Measurements from ENCODE around the gene PARD6B. TPM values are rescaled to one million over a fixed set of nuclear protein-coding genes. Genes with fewer than 3 reads are reported as not detected.

Gene PARD6B
- total and polyA plus RNA-seq, 2 donors: 0.52 to 11.7 TPM

- Histone ChIP-seq H3K36me3 (ENCODE audit: insufficient read depth) (no peaks in the 10 kb centered on the region), H3K4me1 (ENCODE audit: insufficient read depth) (no peaks in the 10 kb centered on the region), H3K27ac (ENCODE audit: low read depth) (no peak overlapping the region), H3K4me3 (ENCODE audit: low read depth, low read length) (no peak overlapping the region)
- DNase-seq (ENCODE audit: extremely low spot score): no peak
- 91% methylated on average over 9 of the region's 9 CpGs for WGBS
Measured at GRCh38 chr20:50734730-50735679, 3.6 kb downstream of the PARD6B start.

DNA sequence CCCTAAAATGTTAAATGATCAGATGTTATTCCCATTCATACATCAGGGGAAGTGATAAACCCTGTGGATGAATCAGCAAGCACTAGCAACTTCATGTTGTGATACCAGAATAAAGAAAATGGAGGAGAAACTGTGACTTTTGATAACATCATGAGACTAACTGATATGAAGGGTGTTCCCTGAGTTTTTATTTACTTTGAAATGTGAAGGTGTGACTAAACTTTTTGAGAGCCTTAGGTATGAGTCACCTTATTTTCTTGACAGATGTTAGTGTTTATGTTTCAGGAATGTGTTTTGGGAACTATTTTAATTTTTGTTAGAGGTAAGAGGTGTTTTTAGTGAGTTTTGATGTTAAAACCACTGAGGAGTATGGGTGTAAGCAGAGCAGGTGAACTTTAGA, 4.4 kb downstream of the PARD6B start:
- Histone ChIP-seq H3K27ac (ENCODE audit: low read depth) (no peak overlapping the region), H3K4me3 (ENCODE audit: low read depth, low read length) (no peak overlapping the region), H3K4me1 (ENCODE audit: insufficient read depth) (no peaks in the 10 kb centered on the region), H3K36me3 (ENCODE audit: insufficient read depth) (no peaks in the 10 kb centered on the region)
- DNase-seq (ENCODE audit: extremely low spot score): no peak

DNA sequence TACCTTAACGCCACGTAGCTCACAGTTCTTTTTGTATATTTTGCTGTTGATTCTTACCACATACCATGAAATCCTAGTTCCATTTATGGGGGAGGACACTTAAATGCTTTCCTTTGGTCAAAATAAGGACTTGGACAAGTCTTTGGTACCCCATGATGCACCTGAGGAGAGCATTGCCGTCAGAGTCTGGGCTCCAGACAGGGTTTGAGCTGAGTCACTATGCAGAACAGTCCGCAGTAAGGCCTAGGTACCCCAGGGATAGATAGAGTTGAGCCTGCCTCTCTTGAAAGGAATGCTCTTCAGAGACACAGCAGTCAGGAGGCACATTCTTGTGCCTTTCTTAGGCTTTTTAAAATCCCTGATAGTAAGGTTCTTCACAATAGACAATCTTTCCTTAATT, 6.0 kb downstream of the PARD6B start:
- DNase-seq (ENCODE audit: extremely low spot score): no peak
- Histone ChIP-seq H3K4me3 (ENCODE audit: low read depth, low read length) (no peak overlapping the region), H3K36me3 (ENCODE audit: insufficient read depth) (no peaks in the 10 kb centered on the region), H3K27ac (ENCODE audit: low read depth) (no peak overlapping the region), H3K4me1 (ENCODE audit: insufficient read depth) (no peaks in the 10 kb centered on the region)
- 80% methylated on average over 4 of the region's 4 CpGs for WGBS

DNA sequence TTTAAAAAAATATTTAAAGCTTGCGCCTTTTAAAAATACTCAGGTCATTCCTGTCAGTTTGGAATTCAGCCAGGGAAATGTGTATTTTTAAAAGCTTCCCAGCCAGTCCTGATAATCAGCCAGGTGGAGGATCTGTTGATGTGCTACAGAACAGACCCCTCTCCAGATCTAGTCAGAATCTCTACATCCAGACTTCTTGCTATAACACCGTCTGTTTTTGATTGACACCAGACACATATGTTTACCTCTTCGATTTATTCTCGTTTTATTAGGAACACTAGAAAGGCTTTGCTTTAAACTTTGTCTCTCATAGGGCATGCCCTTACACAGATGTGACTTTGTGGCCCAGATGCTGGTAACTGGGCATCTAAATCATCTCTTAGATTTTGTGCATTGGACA, 11.7 kb downstream of the PARD6B start:
- H3K4me3 ChIP-seq (ENCODE audit: low read depth, low read length): no peak overlapping the region
- peak overlapping the region; percentile 10 for H3K27ac ChIP-seq (ENCODE audit: low read depth)
- H3K36me3 ChIP-seq (ENCODE audit: insufficient read depth): no peaks in the 10 kb centered on the region
- DNase-seq (ENCODE audit: extremely low spot score): no peak
- no peaks in the 10 kb centered on the region for H3K4me1 ChIP-seq (ENCODE audit: insufficient read depth)
- WGBS: 49% methylated on average over 4 of the region's 4 CpGs

- no peak for DNase-seq (ENCODE audit: extremely low spot score)
- Histone ChIP-seq H3K27ac (ENCODE audit: low read depth) (peak overlapping the region; percentile 60), H3K36me3 (ENCODE audit: insufficient read depth) (no peaks in the 10 kb centered on the region), H3K4me3 (ENCODE audit: low read depth, low read length) (no peak overlapping the region), H3K4me1 (ENCODE audit: insufficient read depth) (no peaks in the 10 kb centered on the region)
- WGBS: 37% methylated on average over 15 of the region's 15 CpGs
Measured at GRCh38 chr20:50744143-50744792, 12.9 kb downstream of the PARD6B start.

DNA sequence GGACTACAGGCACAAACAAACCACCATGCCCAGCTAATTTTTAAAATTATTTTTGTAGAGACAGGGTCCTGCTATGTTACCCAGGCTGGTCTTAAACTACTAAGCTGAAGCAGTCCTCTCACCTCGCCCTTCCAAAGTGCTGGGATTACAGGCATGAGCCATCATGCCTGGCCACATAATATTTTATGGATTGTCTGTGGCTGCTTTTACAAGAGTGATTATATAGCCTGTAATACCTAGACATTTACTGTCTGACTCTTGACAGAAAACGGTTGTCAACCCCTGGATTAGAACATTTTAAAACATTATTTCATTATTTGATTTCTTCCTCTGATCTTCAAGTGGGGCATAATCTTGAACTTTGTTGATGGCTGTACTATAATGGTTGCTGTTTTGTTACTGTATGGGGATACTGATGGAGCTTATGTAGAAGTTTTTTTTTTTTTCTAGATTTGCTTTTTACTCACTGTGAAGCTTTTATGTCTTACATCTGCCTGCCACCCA, 14.3 kb downstream of the PARD6B start:
- DNase-seq (ENCODE audit: extremely low spot score): no peak
- Histone ChIP-seq H3K4me3 (ENCODE audit: low read depth, low read length) (no peak overlapping the region), H3K27ac (ENCODE audit: low read depth) (no peak overlapping the region), H3K36me3 (ENCODE audit: insufficient read depth) (no peaks in the 10 kb centered on the region), H3K4me1 (ENCODE audit: insufficient read depth) (no peaks in the 10 kb centered on the region)
- WGBS: 41% methylated on average over 2 of the region's 2 CpGs

DNA sequence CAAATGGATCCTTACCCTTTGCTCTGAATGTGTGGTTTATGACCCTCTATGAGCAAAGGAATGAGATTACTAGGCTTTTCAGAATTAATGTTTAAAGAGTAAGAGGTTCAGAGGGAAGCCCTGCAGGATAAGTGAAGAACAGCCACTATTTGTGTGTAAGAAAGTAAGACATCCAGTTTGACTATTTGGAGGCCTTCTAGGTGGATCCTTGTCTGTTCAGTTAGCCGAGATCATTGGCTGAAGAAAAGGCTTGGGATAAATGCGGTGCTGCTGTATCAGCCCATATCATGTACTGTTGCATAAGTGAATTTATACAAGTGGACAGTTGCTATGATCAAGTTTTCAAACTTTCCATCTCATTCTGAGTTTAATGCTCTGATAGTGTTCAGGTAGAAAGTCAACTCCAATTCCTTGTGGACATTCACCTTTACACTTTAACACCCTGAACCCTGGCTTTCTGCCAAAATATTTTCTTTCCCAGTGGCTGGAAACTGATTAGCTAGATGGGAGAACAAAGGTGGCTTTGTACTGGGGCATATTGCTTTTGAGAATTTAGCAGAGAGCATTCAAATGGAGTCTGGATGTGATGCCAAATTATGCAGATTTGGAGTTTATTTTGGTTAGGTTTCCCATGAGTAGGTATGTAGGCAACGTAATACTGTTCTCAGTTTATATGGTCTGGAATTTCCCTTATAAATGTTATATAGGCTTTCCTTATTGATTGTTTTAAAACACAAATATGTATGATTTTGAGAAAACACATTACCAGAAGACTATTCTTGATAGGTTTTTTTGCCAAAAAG, 15.0 kb downstream of the PARD6B start:
- no peak overlapping the region for H3K4me3 ChIP-seq (ENCODE audit: low read depth, low read length)
- DNase-seq (ENCODE audit: extremely low spot score): no peak
- peak overlapping the region; percentile 50 for H3K27ac ChIP-seq (ENCODE audit: low read depth)
- H3K4me1 ChIP-seq (ENCODE audit: insufficient read depth): no peaks in the 10 kb centered on the region
- WGBS: 60% methylated on average over 3 of the region's 3 CpGs
- no peaks in the 10 kb centered on the region for H3K36me3 ChIP-seq (ENCODE audit: insufficient read depth)

- whole genome bisulfite sequencing: 95% methylated on average over 2 of the region's 2 CpGs
- no peaks in the 10 kb centered on the region for H3K36me3 ChIP-seq (ENCODE audit: insufficient read depth)
- H3K27ac ChIP-seq (ENCODE audit: low read depth): no peak overlapping the region
- H3K4me3 ChIP-seq (ENCODE audit: low read depth, low read length): no peak overlapping the region
- H3K4me1 ChIP-seq (ENCODE audit: insufficient read depth): no peaks in the 10 kb centered on the region
- DNase-seq (ENCODE audit: extremely low spot score): no peak
Measured at GRCh38 chr20:50747275-50747674, 15.9 kb downstream of the PARD6B start.

- no peak overlapping the region for H3K27ac ChIP-seq (ENCODE audit: low read depth)
- H3K4me1 ChIP-seq (ENCODE audit: insufficient read depth): no peaks in the 10 kb centered on the region
- H3K4me3 ChIP-seq (ENCODE audit: low read depth, low read length): no peak overlapping the region
- no peaks in the 10 kb centered on the region for H3K36me3 ChIP-seq (ENCODE audit: insufficient read depth)
- 69% methylated on average over 8 of the region's 8 CpGs for WGBS
- DNase-seq (ENCODE audit: extremely low spot score): no peak
Measured at GRCh38 chr20:50750145-50750671, 18.8 kb downstream of the PARD6B start.

- no peak for DNase-seq (ENCODE audit: extremely low spot score)
- Histone ChIP-seq H3K4me3 (ENCODE audit: low read depth, low read length) (no peak overlapping the region), H3K36me3 (ENCODE audit: insufficient read depth) (no peaks in the 10 kb centered on the region), H3K27ac (ENCODE audit: low read depth) (no peak overlapping the region), H3K4me1 (ENCODE audit: insufficient read depth) (no peaks in the 10 kb centered on the region)
- WGBS: 92% methylated on average over 3 of the region's 3 CpGs
Measured at GRCh38 chr20:50753152-50753551, 21.8 kb downstream of the PARD6B start.

DNA sequence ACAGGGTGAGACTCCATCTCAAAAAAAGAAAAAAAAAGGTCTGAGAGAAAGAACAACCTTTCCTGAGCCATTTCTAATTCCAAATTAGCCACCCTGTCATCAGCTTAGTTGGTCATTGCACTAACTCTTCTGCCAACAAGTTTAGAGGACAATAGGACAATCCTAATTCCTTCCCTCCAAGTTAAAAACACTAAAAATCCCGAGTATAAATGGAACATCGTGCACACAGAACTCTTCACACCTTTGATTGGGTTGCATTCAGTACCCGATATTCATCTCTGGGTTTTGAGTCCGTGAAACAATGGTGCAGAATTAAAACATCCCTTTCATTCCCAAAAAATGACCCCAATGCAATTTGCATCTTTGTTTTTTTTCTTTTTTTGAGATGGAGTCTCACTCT, 23.0 kb downstream of the PARD6B start:
- no peak overlapping the region for H3K27ac ChIP-seq (ENCODE audit: low read depth)
- DNase-seq (ENCODE audit: extremely low spot score): no peak
- no peaks in the 10 kb centered on the region for H3K36me3 ChIP-seq (ENCODE audit: insufficient read depth)
- WGBS: 95% methylated on average over 4 of the region's 4 CpGs
- H3K4me3 ChIP-seq (ENCODE audit: low read depth, low read length): no peak overlapping the region
- no peaks in the 10 kb centered on the region for H3K4me1 ChIP-seq (ENCODE audit: insufficient read depth)

GRCh38 chr20:50756447-50756846, 25.1 kb downstream of the PARD6B start:
- Histone ChIP-seq H3K27ac (ENCODE audit: low read depth) (no peak overlapping the region), H3K36me3 (ENCODE audit: insufficient read depth) (no peaks in the 10 kb centered on the region), H3K4me1 (ENCODE audit: insufficient read depth) (no peaks in the 10 kb centered on the region), H3K4me3 (ENCODE audit: low read depth, low read length) (no peak overlapping the region)
- WGBS: 84% methylated on average over 2 of the region's 2 CpGs
- DNase-seq (ENCODE audit: extremely low spot score): no peak

DNA sequence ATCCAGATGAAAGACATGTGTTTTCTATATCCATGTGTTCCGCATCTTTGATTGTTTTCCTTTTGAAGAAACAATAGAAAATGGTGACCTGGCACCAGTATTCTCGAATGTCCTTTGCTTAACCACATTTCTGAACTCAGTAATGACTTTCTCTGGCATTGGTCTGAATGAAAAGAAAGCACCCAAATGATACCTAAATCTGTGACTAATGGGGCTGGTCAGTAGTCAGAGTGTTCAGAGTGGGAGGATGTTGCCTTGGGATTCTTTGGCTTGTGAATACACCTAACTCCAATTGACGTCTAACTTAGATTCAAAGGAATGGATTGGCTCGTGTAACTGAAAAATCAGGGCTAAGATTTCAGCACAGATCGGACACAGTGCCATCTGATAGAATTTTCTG, 27.1 kb downstream of the PARD6B start:
- H3K27ac ChIP-seq (ENCODE audit: low read depth): no peak overlapping the region
- H3K4me1 ChIP-seq (ENCODE audit: insufficient read depth): no peaks in the 10 kb centered on the region
- DNase-seq (ENCODE audit: extremely low spot score): no peak
- H3K4me3 ChIP-seq (ENCODE audit: low read depth, low read length): no peak overlapping the region
- 87% methylated on average over 5 of the region's 5 CpGs for WGBS
- H3K36me3 ChIP-seq (ENCODE audit: insufficient read depth): no peaks in the 10 kb centered on the region

Data from urinary bladder (tissue), 4 donors.